SK-N-SH (cell line): ENCODE results near the gene CA9. TPM values are rescaled to one million over a fixed set of nuclear protein-coding genes. Genes with fewer than 3 reads are reported as not detected.
A peak's percentile ranks its signal among the peaks of the same experiment; 100 is the strongest.

Experiments used
- CTCF ChIA-PET: fragments of 300-600, 350-600 bp; formaldehyde crosslinking; extraction: SDS; loops from one replicate; lab custom pipeline; 2021; lab: Yijun Ruan, JAX
- POLR2A ChIA-PET: fragments of 350-600 bp; sonication (Branson Sonifier 250); formaldehyde crosslinking; extraction: SDS; loops from one replicate; lab custom pipeline; 2020; ENCODE audit warnings: antibody characterized with exemption, inconsistent platforms; lab: Yijun Ruan, JAX
- DNase-seq: peaks from one replicate; pipeline ENCODE4 v3.0.0; 2012
- H2AFZ ChIP-seq: fragments of 200-600 bp; sonication (generic); 2 replicates; pipeline ENCODE4 v1.8.1; 2016; ENCODE audit warnings: antibody characterized with exemption, mild to moderate bottlenecking, low read depth
- H3F3A ChIP-seq: fragments of 200-600 bp; sonication (generic); replicated peaks from 2 replicates; pipeline ENCODE3; 2016; ENCODE audit warnings: antibody characterized with exemption, mild to moderate bottlenecking; ENCODE audit not compliant: insufficient read depth
- H3K27ac ChIP-seq, 2 experiments: fragments of 200-500 bp in 1 of 2; fragments of 200-600 bp in 1 of 2; sonication (Bioruptor generic) in 1 of 2; sonication (generic), shearing (Covaris generic) in 1 of 2; 2 replicates each; pipeline versions ENCODE4 v1.5.1 to v1.6.1; 2014 to 2016; ENCODE audit warnings: low read depth in 2 of 2, inconsistent platforms in 1 of 2, low read length in 1 of 2, mild to moderate bottlenecking in 1 of 2, mixed read lengths in 1 of 2
- H3K27me3 ChIP-seq: fragments of 200-600 bp; sonication (generic), shearing (Covaris generic); 2 replicates; pipeline ENCODE4 v1.6.1; 2016; ENCODE audit warnings: mixed run types; ENCODE audit not compliant: insufficient read depth
- H3K36me3 ChIP-seq, 2 experiments: fragments of 200-500 bp in 1 of 2; fragments of 200-600 bp in 1 of 2; sonication (Bioruptor generic) in 1 of 2; sonication (generic) in 1 of 2; replicated peaks in 1 of 2; 2 replicates each; pipeline versions ENCODE3 to v1.5.1; 2014 to 2016; ENCODE audit warnings: low read length in 1 of 2, mild to moderate bottlenecking in 1 of 2; ENCODE audit not compliant: insufficient read depth in 2 of 2, control insufficient read depth in 1 of 2
- H3K4me1 ChIP-seq, 2 experiments: fragments of 200-500 bp in 1 of 2; fragments of 200-600 bp in 1 of 2; sonication (Bioruptor generic) in 1 of 2; sonication (generic), shearing (Covaris generic) in 1 of 2; 2 replicates each; pipeline versions ENCODE4 v1.5.1 to v1.6.1; 2014 to 2016; ENCODE audit warnings: low read depth in 1 of 2, low read length in 1 of 2, mixed run types in 1 of 2; ENCODE audit not compliant: insufficient read depth in 2 of 2, control insufficient read depth in 1 of 2
- H3K4me2 ChIP-seq: fragments of 200-600 bp; sonication (generic), shearing (Covaris generic); 2 replicates; pipeline ENCODE4 v1.6.1; 2017; ENCODE audit warnings: mixed run types
- H3K4me3 ChIP-seq, 2 experiments: fragments of 200-500 bp in 1 of 2; fragments of 200-600 bp in 1 of 2; sonication (Bioruptor generic) in 1 of 2; sonication (generic), shearing (Covaris generic) in 1 of 2; 2 replicates each; pipeline versions ENCODE4 v1.5.1 to v1.8.1; 2014 to 2016; ENCODE audit warnings: low read depth in 2 of 2, inconsistent platforms in 1 of 2, low read length in 1 of 2, mild to moderate bottlenecking in 1 of 2, mixed read lengths in 1 of 2, moderate library complexity in 1 of 2
- H3K79me2 ChIP-seq: fragments of 200-600 bp; sonication (generic); 2 replicates; pipeline ENCODE4 v1.8.1; 2017; ENCODE audit warnings: mild to moderate bottlenecking; ENCODE audit not compliant: insufficient read depth
- H3K9ac ChIP-seq: fragments of 200-600 bp; sonication (generic); 2 replicates; pipeline ENCODE4 v1.6.1; 2017; ENCODE audit warnings: mixed run types
- H3K9me2 ChIP-seq: fragments of 200-600 bp; sonication (generic); 2 replicates; pipeline ENCODE4 v1.6.1; 2017; ENCODE audit warnings: mixed run types
- H3K9me3 ChIP-seq: fragments of 200-600 bp; sonication (generic); 2 replicates; pipeline ENCODE4 v1.6.1; 2017; ENCODE audit warnings: mixed run types, mild to moderate bottlenecking, moderate library complexity
- H4K20me1 ChIP-seq: fragments of 200-600 bp; sonication (generic); 2 replicates; pipeline ENCODE4 v1.6.1; 2017; ENCODE audit warnings: mild to moderate bottlenecking, mixed run types; ENCODE audit not compliant: insufficient read depth
- CHD2 ChIP-seq: fragments of 150-350 bp; IDR thresholded peaks from 2 replicates; pipeline ENCODE4 v1.6.1; 2018; ENCODE audit warnings: low read length; ENCODE audit not compliant: partially characterized antibody
- ELF1 ChIP-seq: IDR thresholded peaks from 2 replicates; pipeline ENCODE4 v1.4.0; 2012
- EP300 ChIP-seq, 2 experiments: IDR thresholded peaks; 2 replicates each; pipeline versions ENCODE4 v1.4.0 to v1.6.1; 2012; ENCODE audit warnings: borderline replicate concordance in 1 of 2, low read depth in 1 of 2, low read length in 1 of 2
- EZH2phosphoT487 ChIP-seq: fragments of 200-600 bp; sonication (generic); IDR thresholded peaks from 2 replicates; pipeline ENCODE4 v1.6.1; 2017; ENCODE audit warnings: low read depth, mixed run types, mild to moderate bottlenecking, antibody characterized with exemption, moderate library complexity, borderline replicate concordance
- FOSL2 ChIP-seq: IDR thresholded peaks from 2 replicates; pipeline ENCODE4 v1.4.0; 2012; ENCODE audit warnings: low read depth, mild to moderate bottlenecking, moderate library complexity, borderline replicate concordance
- FOXM1 ChIP-seq: IDR thresholded peaks from 2 replicates; pipeline ENCODE4 v1.4.0; 2012; ENCODE audit warnings: low read depth, mild to moderate bottlenecking
- GABPA ChIP-seq: IDR thresholded peaks from 2 replicates; pipeline ENCODE4 v1.4.0; 2012; ENCODE audit warnings: low read depth, mild to moderate bottlenecking
- JUND ChIP-seq: IDR thresholded peaks from 2 replicates; pipeline ENCODE4 v1.4.0; 2012
- MEF2A ChIP-seq: IDR thresholded peaks from 2 replicates; pipeline ENCODE4 v1.4.0; 2012; ENCODE audit warnings: low read depth, borderline replicate concordance
- MXI1 ChIP-seq: IDR thresholded peaks from 2 replicates; pipeline ENCODE4 v1.6.1; 2012; ENCODE audit warnings: mild to moderate bottlenecking, low read depth, low read length, improper control_type of control experiment
- NRF1 ChIP-seq: IDR thresholded peaks from 2 replicates; pipeline ENCODE4 v1.6.1; 2012; ENCODE audit warnings: low read depth, mild to moderate bottlenecking, low read length
- POLR2AphosphoS5 ChIP-seq: IDR thresholded peaks from 2 replicates; pipeline ENCODE4 v1.6.1; 2012; ENCODE audit warnings: low read depth, low read length
- RFX5 ChIP-seq: IDR thresholded peaks from 2 replicates; pipeline ENCODE4 v1.6.1; 2012; ENCODE audit warnings: mild to moderate bottlenecking, improper control_type of control experiment, low read length
- RXRA ChIP-seq: IDR thresholded peaks from 2 replicates; pipeline ENCODE4 v1.4.0; 2012; ENCODE audit warnings: low read depth, mild to moderate bottlenecking, borderline replicate concordance
- SMC3 ChIP-seq: IDR thresholded peaks from 2 replicates; pipeline ENCODE4 v1.6.1; 2012; ENCODE audit warnings: low read depth, low read length, improper control_type of control experiment
- TAF1 ChIP-seq: IDR thresholded peaks from 2 replicates; pipeline ENCODE4 v1.6.1; 2012; ENCODE audit warnings: low read depth, mild to moderate bottlenecking, low read length, moderate library complexity, borderline replicate concordance
- TCF12 ChIP-seq: IDR thresholded peaks from 2 replicates; pipeline ENCODE4 v1.4.0; 2012
- TEAD4 ChIP-seq: IDR thresholded peaks from 2 replicates; pipeline ENCODE4 v1.4.0; 2012; ENCODE audit warnings: mild to moderate bottlenecking, borderline replicate concordance; ENCODE audit not compliant: insufficient read depth
- YY1 ChIP-seq: IDR thresholded peaks from 2 replicates; pipeline ENCODE4 v1.4.0; 2012; ENCODE audit warnings: low read depth, mild to moderate bottlenecking
- WGBS: methylation state at CpG from one replicate; pipeline ENCODE4 v1.1.6; 2017; ENCODE audit warnings: low lambda C conversion rate; 5-methylcytosine and 5-hydroxymethylcytosine counted together
- polyA plus RNA-seq, 3 experiments: library from polyadenylated mRNA; depleted of rRNA; stranded (reverse); fragments of >200 nt; gene quantifications; 2 replicates each; pipeline ENCODE4 v1.2.3, GENCODE V29; 2012
- TF ChIP-seq, protein P1 (sequence below): fragments of 150-350 bp; IDR thresholded peaks from 2 replicates; pipeline ENCODE4 v1.6.1; 2016; ENCODE audit warnings: mild to moderate bottlenecking, low read depth, low read length
- TF ChIP-seq, protein P2 (sequence below): fragments of 150-350 bp; IDR thresholded peaks from 2 replicates; pipeline ENCODE4 v1.6.1; 2017; ENCODE audit warnings: antibody characterized with exemption, low read length, low read depth, borderline replicate concordance
- TF ChIP-seq, protein P3 (sequence below): IDR thresholded peaks from 2 replicates; pipeline ENCODE4 v1.4.0; 2012; ENCODE audit warnings: low read depth, borderline replicate concordance
- TF ChIP-seq, protein P4 (sequence below): fragments of 200-600 bp; sonication (generic); IDR thresholded peaks from 2 replicates; pipeline ENCODE4 v1.6.1; 2017; ENCODE audit warnings: antibody characterized with exemption, mild to moderate bottlenecking, moderate library complexity
- TF ChIP-seq, protein P5 (sequence below): IDR thresholded peaks from 2 replicates; pipeline ENCODE4 v1.6.1; 2012; ENCODE audit warnings: mild to moderate bottlenecking, low read depth, low read length, moderate library complexity

Gene CA9
- polyA plus RNA-seq, 1 of the 3 experiments (the other 2 are of a cell fraction) = 1.4 TPM

DNA sequence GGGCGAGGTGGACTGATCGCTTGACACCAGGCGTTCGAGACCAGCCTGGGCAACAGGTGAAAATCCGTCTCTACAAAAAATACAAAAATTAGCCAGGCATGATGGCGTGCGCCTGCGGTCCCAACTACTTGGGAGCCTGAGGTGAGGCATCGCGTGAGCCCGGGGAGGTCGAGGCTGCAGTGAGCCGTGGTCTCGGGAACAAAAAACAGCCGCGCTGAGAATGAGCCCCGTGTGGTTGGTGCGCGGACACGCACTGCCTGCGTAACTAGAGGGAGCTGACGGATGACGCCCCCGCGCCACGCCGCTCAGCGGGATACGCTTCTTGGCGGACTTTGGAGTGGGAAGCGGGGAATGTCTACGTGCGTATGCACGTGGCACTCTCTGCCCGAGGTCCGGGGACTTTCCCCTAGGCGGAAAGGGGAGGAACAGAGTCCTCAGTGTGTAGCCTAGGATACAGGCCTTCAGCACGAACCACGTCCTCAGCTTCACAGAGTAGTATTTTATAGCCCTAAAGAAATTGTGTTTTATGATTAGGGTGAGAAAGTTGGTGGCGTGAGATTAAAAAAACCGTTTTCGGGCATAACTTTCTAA lies 16.1 kb upstream of the CA9 start, which contains the start of gene RMRP:
RMRP (minus strand) TSS at position 474 of the 591 bp plus-strand sequence.
- Histone ChIP-seq H4K20me1 (no peaks in the 10 kb centered on the region), H3K4me3 (peak within 1 kb of the TSS; percentile 70 to 82), H3K9me3 (no peaks in the 10 kb centered on the region), H3K4me2 (peak within 1 kb of the TSS; percentile 80), H3K79me2 (peaks cover 22% of the 10 kb centered on the region), H3K4me1 (peaks cover 0 to 12% of the 10 kb centered on the region in 2 experiments; a peak in 1 of 4 replicates), H3K27me3 (no peaks in the 10 kb centered on the region), H3K9me2 (no peaks in the 10 kb centered on the region), H3K27ac (peak within 1 kb of the TSS; percentile 97 to 98), H3K36me3 (peaks cover 0 to 11% of the 10 kb centered on the region in 2 experiments), H3F3A (peaks cover 24% of the 10 kb centered on the region), H2AFZ (peak within 1 kb of the TSS; percentile 71), H3K9ac (peak within 1 kb of the TSS; percentile 88)
- WGBS = 1% methylated on average over 30 of the region's 42 CpGs
- peak; percentile 91 for DNase-seq
- CTCF ChIA-PET = interaction anchor here (0.6 to 6.0 kb wide), 37 partner anchors 9 to 578 kb away, joined by 3 to 86 read pairs (median 4); partner anchors contain the start of genes CA9, CD72, CREB3 and FANCG
- POLR2A ChIA-PET = interaction anchor here (1.0 to 3.8 kb wide), 6 partner anchors 11 to 75 kb away, joined by 3 to 20 read pairs (median 4); partner anchors contain the start of genes CREB3 and TLN1
- TF ChIP-seq, protein P1, sequence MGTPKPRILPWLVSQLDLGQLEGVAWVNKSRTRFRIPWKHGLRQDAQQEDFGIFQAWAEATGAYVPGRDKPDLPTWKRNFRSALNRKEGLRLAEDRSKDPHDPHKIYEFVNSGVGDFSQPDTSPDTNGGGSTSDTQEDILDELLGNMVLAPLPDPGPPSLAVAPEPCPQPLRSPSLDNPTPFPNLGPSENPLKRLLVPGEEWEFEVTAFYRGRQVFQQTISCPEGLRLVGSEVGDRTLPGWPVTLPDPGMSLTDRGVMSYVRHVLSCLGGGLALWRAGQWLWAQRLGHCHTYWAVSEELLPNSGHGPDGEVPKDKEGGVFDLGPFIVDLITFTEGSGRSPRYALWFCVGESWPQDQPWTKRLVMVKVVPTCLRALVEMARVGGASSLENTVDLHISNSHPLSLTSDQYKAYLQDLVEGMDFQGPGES = no peak
- TF ChIP-seq, protein P2, sequence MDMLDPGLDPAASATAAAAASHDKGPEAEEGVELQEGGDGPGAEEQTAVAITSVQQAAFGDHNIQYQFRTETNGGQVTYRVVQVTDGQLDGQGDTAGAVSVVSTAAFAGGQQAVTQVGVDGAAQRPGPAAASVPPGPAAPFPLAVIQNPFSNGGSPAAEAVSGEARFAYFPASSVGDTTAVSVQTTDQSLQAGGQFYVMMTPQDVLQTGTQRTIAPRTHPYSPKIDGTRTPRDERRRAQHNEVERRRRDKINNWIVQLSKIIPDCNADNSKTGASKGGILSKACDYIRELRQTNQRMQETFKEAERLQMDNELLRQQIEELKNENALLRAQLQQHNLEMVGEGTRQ = no peak
- TF ChIP-seq, protein P3, sequence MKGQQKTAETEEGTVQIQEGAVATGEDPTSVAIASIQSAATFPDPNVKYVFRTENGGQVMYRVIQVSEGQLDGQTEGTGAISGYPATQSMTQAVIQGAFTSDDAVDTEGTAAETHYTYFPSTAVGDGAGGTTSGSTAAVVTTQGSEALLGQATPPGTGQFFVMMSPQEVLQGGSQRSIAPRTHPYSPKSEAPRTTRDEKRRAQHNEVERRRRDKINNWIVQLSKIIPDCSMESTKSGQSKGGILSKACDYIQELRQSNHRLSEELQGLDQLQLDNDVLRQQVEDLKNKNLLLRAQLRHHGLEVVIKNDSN = peak; percentile 72
- no peak for TF ChIP-seq NRF1
- 0 out of 2 replicates have a peak, but pooled peaks have one; percentile 15 for TF ChIP-seq GABPA
- peak; percentile 87 for TF ChIP-seq CHD2
- TF ChIP-seq, protein P4, sequence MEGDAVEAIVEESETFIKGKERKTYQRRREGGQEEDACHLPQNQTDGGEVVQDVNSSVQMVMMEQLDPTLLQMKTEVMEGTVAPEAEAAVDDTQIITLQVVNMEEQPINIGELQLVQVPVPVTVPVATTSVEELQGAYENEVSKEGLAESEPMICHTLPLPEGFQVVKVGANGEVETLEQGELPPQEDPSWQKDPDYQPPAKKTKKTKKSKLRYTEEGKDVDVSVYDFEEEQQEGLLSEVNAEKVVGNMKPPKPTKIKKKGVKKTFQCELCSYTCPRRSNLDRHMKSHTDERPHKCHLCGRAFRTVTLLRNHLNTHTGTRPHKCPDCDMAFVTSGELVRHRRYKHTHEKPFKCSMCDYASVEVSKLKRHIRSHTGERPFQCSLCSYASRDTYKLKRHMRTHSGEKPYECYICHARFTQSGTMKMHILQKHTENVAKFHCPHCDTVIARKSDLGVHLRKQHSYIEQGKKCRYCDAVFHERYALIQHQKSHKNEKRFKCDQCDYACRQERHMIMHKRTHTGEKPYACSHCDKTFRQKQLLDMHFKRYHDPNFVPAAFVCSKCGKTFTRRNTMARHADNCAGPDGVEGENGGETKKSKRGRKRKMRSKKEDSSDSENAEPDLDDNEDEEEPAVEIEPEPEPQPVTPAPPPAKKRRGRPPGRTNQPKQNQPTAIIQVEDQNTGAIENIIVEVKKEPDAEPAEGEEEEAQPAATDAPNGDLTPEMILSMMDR = 0 out of 2 replicates have a peak, but pooled peaks have one; percentile 27
- TF ChIP-seq SMC3 = no peak
- peak; percentile 75 for TF ChIP-seq FOSL2
- TF ChIP-seq EP300 (IDR thresholded peaks at IDR 0.05; ENCODE audit: borderline replicate concordance in 1 of 2, low read depth in 1 of 2, low read length in 1 of 2) = peak in 1 of 2 experiments; percentile 74; a peak in 2 of 4 replicates
- TF ChIP-seq JUND = no peak
- TF ChIP-seq YY1 = no peak; the same call in 1 of the 2 replicates
- peak; percentile 35; the same call in 1 of the 2 replicates for TF ChIP-seq ELF1
- no peak for TF ChIP-seq RFX5
- TF ChIP-seq, protein P5, sequence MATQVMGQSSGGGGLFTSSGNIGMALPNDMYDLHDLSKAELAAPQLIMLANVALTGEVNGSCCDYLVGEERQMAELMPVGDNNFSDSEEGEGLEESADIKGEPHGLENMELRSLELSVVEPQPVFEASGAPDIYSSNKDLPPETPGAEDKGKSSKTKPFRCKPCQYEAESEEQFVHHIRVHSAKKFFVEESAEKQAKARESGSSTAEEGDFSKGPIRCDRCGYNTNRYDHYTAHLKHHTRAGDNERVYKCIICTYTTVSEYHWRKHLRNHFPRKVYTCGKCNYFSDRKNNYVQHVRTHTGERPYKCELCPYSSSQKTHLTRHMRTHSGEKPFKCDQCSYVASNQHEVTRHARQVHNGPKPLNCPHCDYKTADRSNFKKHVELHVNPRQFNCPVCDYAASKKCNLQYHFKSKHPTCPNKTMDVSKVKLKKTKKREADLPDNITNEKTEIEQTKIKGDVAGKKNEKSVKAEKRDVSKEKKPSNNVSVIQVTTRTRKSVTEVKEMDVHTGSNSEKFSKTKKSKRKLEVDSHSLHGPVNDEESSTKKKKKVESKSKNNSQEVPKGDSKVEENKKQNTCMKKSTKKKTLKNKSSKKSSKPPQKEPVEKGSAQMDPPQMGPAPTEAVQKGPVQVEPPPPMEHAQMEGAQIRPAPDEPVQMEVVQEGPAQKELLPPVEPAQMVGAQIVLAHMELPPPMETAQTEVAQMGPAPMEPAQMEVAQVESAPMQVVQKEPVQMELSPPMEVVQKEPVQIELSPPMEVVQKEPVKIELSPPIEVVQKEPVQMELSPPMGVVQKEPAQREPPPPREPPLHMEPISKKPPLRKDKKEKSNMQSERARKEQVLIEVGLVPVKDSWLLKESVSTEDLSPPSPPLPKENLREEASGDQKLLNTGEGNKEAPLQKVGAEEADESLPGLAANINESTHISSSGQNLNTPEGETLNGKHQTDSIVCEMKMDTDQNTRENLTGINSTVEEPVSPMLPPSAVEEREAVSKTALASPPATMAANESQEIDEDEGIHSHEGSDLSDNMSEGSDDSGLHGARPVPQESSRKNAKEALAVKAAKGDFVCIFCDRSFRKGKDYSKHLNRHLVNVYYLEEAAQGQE = peak; percentile 70; the same call in 1 of the 2 replicates
- 0 out of 2 replicates have a peak, but pooled peaks have one; percentile 16 for TF ChIP-seq FOXM1
- TF ChIP-seq MXI1 = peak; percentile 99
- TF ChIP-seq TEAD4 = peak; percentile 90
- TF ChIP-seq EZH2phosphoT487 = no peak
- TF ChIP-seq RXRA = peak; percentile 12; the same call in 1 of the 2 replicates
- no peak for TF ChIP-seq MEF2A
- peak; percentile 48 for TF ChIP-seq TCF12
- peak; percentile 63; the same call in 1 of the 2 replicates for TF ChIP-seq TAF1
- no peak; the same call in 1 of the 2 replicates for TF ChIP-seq POLR2AphosphoS5
